NT2/D1 (cell line): ENCODE data around the gene SNRPB2.

Experiments
- YY1 ChIP-seq: IDR thresholded peaks from 2 replicates; pipeline ENCODE4 v1.6.1; 2011; ENCODE audit not compliant: insufficient read length, insufficient read depth
- ZNF274 ChIP-seq: IDR thresholded peaks from 2 replicates; pipeline ENCODE4 v1.6.1; 2011; ENCODE audit warnings: mild to moderate bottlenecking, low read depth, low read length

DNA sequence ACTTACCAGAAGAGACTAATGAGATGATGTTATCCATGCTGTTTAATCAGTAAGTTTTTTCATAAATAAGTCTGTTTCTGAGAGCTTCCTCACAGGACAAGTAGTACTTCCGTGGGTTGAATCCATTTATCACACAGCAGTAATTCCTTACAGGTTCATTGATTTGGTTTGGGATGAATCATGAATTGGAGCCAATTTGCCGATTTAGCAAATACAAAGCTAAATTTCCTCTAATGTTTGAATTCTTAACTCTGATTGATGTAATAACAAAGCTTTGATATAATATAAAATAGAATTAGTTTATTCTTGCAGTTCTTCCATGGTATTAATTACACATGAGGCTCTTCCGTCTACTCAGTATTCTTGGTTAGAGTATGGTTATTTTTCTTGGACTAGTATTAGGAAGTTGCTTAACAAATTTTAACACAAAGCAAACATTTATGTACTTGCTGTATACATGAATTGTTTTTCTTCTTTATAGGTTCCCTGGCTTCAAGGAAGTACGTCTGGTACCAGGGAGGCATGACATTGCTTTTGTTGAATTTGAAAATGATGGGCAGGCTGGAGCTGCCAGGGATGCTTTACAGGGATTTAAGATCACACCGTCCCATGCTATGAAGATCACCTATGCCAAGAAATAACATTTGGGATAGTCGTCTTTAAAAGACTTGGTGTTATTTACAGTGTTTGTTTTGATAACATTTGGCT lies 10.7 kb downstream of the SNRPB2 start:
- TF ChIP-seq ZNF274 (no peak), YY1 (no peak)
